ENCODE measurements around the gene IRAG1.

IRAG1 gene

DNA sequence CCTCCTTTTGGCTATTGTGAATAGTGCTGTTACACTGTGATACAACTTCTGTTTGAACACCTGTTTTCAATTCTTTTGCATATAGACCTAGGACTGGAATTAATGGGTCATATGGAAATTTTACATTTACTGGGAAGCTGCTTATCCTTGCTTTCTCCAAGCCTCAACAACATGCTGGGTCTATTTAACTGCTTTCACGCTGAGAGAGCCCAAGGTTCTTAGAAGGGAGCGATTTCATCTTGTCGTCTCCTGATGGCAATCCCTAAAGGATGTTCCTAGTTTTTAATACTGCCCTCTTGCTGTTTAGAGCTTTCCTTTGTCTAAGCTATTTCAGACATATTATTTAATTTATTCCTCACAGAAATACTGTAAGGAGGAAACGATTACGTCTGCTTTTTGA lies 15.5 kb downstream of the IRAG1 start:
- DNase-seq (ENCODE audit: extremely low read depth, insufficient read length) = no peak
- H3K4me3 ChIP-seq (replicated peaks; ENCODE audit: low read depth, low read length) = no peak overlapping the region
- TF ChIP-seq, protein P1, sequence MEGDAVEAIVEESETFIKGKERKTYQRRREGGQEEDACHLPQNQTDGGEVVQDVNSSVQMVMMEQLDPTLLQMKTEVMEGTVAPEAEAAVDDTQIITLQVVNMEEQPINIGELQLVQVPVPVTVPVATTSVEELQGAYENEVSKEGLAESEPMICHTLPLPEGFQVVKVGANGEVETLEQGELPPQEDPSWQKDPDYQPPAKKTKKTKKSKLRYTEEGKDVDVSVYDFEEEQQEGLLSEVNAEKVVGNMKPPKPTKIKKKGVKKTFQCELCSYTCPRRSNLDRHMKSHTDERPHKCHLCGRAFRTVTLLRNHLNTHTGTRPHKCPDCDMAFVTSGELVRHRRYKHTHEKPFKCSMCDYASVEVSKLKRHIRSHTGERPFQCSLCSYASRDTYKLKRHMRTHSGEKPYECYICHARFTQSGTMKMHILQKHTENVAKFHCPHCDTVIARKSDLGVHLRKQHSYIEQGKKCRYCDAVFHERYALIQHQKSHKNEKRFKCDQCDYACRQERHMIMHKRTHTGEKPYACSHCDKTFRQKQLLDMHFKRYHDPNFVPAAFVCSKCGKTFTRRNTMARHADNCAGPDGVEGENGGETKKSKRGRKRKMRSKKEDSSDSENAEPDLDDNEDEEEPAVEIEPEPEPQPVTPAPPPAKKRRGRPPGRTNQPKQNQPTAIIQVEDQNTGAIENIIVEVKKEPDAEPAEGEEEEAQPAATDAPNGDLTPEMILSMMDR (IDR thresholded peaks at IDR 0.05; ENCODE audit: insufficient read depth, low read length, poor library complexity, severe bottlenecking) = no peak
- peaks cover 4% of the 10 kb centered on the region for H3K27me3 ChIP-seq (replicated peaks; ENCODE audit: control insufficient read depth, insufficient read depth, low read length)
- no peaks in the 10 kb centered on the region for H3K36me3 ChIP-seq (ENCODE audit: control insufficient read depth, insufficient read depth, low read length)

DNA sequence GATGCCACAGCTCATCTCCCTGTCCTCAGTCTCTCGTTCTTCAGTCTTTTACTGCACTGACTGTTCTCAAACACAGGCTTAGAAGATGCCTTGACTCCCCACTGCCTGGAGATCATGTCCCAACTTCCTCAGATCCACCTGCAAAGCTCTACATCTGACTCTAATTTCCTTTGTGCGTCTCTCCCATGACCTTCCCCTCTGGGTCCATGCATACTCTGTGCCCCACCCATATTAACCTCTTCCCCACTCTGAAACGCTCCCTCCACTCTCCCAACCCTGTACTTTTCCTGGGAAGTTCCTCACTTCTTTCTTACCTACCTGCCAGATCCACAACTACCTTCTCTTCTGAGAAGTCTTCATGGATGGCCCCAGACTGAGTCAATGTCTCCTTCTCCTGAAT lies 16.6 kb downstream of the IRAG1 start:
- H3K27me3 ChIP-seq (replicated peaks; ENCODE audit: control insufficient read depth, insufficient read depth, low read length) = peaks cover 4% of the 10 kb centered on the region
- DNase-seq (ENCODE audit: extremely low read depth, insufficient read length) = no peak
- H3K36me3 ChIP-seq (ENCODE audit: control insufficient read depth, insufficient read depth, low read length) = no peaks in the 10 kb centered on the region
- no peak overlapping the region for H3K4me3 ChIP-seq (replicated peaks; ENCODE audit: low read depth, low read length)
- TF ChIP-seq, protein P1 (IDR thresholded peaks at IDR 0.05; ENCODE audit: insufficient read depth, low read length, poor library complexity, severe bottlenecking) = no peak

DNA sequence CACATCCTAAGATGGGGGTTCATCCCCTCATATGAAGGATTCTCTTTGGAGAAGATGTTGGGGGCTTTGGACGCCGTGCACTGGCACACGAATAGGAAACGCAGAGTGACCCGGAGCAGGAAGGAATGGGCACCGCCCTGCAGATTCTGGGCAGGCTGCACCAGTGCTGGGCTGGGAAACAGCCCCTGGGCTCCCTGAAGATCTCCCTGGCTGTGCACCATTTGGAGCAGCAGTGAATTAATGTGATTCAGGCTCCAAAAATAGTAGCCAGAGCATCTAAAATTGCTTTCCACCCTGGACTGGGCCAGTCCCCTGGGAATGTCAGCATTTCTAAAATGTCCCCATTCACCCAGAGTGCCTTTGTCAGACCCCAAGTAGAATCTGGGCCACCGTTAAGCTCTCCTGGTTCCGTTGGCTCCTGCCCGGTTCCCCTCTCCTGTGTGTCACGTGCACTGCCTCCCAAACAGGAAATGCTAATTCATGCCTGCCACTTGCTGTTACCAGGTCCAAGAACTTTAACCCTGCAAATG lies 18.6 kb downstream of the IRAG1 start:
- TF ChIP-seq, protein P1 (IDR thresholded peaks at IDR 0.05; ENCODE audit: insufficient read depth, low read length, poor library complexity, severe bottlenecking) = no peak
- H3K27me3 ChIP-seq (replicated peaks; ENCODE audit: control insufficient read depth, insufficient read depth, low read length) = peaks cover 4% of the 10 kb centered on the region
- H3K4me3 ChIP-seq (replicated peaks; ENCODE audit: low read depth, low read length) = no peak overlapping the region

DNA sequence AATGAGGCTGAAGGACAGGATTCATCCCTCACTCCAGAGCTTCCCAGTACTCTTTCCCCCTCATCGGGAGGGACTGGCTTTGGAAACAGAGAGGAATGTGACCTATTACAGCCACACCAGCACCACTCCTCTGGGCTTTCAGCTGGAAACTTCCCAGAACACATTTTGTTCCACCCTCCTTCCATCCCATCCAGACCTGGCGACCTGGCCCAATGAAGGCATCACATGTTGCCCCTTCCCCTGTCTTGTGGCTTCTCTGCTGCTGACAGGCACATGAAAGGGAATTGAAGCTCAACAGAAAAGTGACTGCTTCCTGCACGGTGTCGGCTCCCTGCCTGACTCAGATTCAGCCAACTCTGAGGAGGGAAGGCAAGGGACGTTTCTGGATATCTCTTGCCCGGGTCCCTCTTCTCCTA lies 19.1 kb downstream of the IRAG1 start:
- Histone ChIP-seq H3K27me3 (replicated peaks; ENCODE audit: control insufficient read depth, insufficient read depth, low read length) (peaks cover 4% of the 10 kb centered on the region), H3K4me3 (replicated peaks; ENCODE audit: low read depth, low read length) (no peak overlapping the region), H3K36me3 (ENCODE audit: control insufficient read depth, insufficient read depth, low read length) (no peaks in the 10 kb centered on the region)
- no peak for DNase-seq (ENCODE audit: extremely low read depth, insufficient read length)
- TF ChIP-seq, protein P1 (IDR thresholded peaks at IDR 0.05; ENCODE audit: insufficient read depth, low read length, poor library complexity, severe bottlenecking) = no peak

More for the DNA sequence above, 18.6 kb downstream of the IRAG1 start:
- no peaks in the 10 kb centered on the region for H3K36me3 ChIP-seq (ENCODE audit: control insufficient read depth, insufficient read depth, low read length)
- no peak for DNase-seq (ENCODE audit: extremely low read depth, insufficient read length)

DNA sequence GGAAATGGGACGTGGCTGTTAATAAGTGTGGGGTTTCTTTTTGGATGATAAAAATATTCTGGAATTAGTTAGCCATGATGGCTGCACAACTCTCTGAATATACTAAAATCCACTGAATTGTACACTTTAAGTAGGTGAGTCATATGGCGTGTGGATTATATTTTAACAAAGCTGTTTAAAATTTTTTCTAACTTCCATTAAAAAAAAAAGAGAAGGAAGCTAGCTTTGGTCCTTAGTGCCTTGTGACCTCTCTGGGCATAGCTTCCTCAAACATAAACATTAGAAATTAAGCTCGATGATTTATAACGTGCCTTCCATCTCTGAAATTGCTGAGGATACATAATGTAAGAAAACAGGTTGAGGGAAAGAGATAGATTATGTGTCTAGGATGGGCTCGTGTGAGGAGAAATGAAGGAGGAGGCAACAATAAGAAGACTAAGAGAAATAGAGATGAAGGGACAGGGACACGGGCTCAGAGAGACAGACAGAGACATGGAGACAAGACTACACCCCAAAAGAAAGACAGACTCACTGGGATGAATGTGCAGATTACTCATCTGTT lies 20.0 kb downstream of the IRAG1 start:
- DNase-seq (ENCODE audit: extremely low read depth, insufficient read length) = no peak
- Histone ChIP-seq H3K36me3 (ENCODE audit: control insufficient read depth, insufficient read depth, low read length) (no peaks in the 10 kb centered on the region), H3K4me3 (replicated peaks; ENCODE audit: low read depth, low read length) (no peak overlapping the region), H3K27me3 (replicated peaks; ENCODE audit: control insufficient read depth, insufficient read depth, low read length) (peaks cover 4% of the 10 kb centered on the region)
- TF ChIP-seq, protein P1 (IDR thresholded peaks at IDR 0.05; ENCODE audit: insufficient read depth, low read length, poor library complexity, severe bottlenecking) = no peak

DNA sequence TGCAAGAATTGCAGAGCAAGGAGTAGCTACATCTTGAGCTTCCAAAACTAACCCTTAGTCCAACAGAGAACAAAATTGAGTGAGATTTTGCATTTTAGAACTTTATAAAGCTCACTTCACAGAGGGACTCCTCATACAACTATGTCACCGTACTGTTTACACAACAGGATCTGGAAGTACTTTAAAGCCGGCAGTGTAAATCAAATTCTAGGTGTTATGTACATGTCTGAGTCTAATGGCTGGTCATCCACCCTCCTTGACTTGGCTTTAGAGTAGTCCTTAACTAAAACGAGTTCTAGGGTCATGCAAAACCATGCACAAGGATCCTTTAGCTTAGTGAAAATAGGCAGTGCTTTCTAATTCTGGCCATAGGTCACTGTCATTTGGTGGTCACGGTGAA lies 23.5 kb downstream of the IRAG1 start:
- Histone ChIP-seq H3K4me3 (replicated peaks; ENCODE audit: low read depth, low read length) (no peak overlapping the region), H3K27me3 (replicated peaks; ENCODE audit: control insufficient read depth, insufficient read depth, low read length) (peaks cover 4% of the 10 kb centered on the region), H3K36me3 (ENCODE audit: control insufficient read depth, insufficient read depth, low read length) (no peaks in the 10 kb centered on the region)
- no peak for DNase-seq (ENCODE audit: extremely low read depth, insufficient read length)
- TF ChIP-seq, protein P1 (IDR thresholded peaks at IDR 0.05; ENCODE audit: insufficient read depth, low read length, poor library complexity, severe bottlenecking) = no peak
